B cell (primary cell): ENCODE results near the gene CCDC74B. TPM values are rescaled to one million over a fixed set of nuclear protein-coding genes. Genes with fewer than 3 reads are reported as not detected.
"Not testable (repeated sequence)": the region's sequence is repeated elsewhere in the genome, so short reads cannot be mapped to it uniquely, and the experiment has no call there.

Experiments
- ATAC-seq: fragments of 200-7000 bp; cut with Tn5 transposase; one replicate; pipeline ENCODE4 v1.10.0; 2021; ENCODE audit warnings: low read depth, mild to moderate bottlenecking, moderate number of reproducible peaks, moderate library complexity
- CTCF ChIA-PET: fragments of 350-600 bp; sonication (Branson Sonifier 250); formaldehyde crosslinking; loops from one replicate; lab custom pipeline; 2021; ENCODE audit warnings: antibody characterized with exemption, inconsistent platforms; lab: Charles Lee
- POLR2A ChIA-PET: fragments of 350-600 bp; sonication (Branson Sonifier 250); formaldehyde crosslinking; loops from one replicate; lab custom pipeline; 2021; ENCODE audit warnings: antibody characterized with exemption; lab: Charles Lee
- DNase-seq: peaks from one replicate; pipeline ENCODE4 v3.0.0; 2013
- H2AFZ ChIP-seq: 2 replicates; pipeline ENCODE4 v1.6.1; 2012; ENCODE audit warnings: mild to moderate bottlenecking, low read depth, low read length; ENCODE audit not compliant: insufficient read depth, poor library complexity, severe bottlenecking
- H3K27ac ChIP-seq, 2 donors: 1 replicate in 1 of 2; 2 replicates in 1 of 2; pipeline ENCODE4 v1.5.1; 2012 to 2013; ENCODE audit warnings: low read length in 2 of 2, mild to moderate bottlenecking in 2 of 2, moderate library complexity in 1 of 2
- H3K27me3 ChIP-seq, 4 experiments: fragments of 200-600 bp in 1 of 4; sonication (generic) in 1 of 4; replicated peaks in 1 of 4; 1 replicate in 2 of 4; 2 replicates in 2 of 4; pipeline versions ENCODE4 v1.6.1 to v1.7.0; 2013 to 2016; ENCODE audit warnings: low read length in 3 of 4, mild to moderate bottlenecking in 2 of 4, mixed read lengths in 1 of 4, moderate library complexity in 1 of 4; ENCODE audit not compliant: insufficient read depth in 4 of 4, control insufficient read depth in 3 of 4; ENCODE audit errors: control extremely low read depth in 1 of 4
- H3K36me3 ChIP-seq, 2 experiments: replicated peaks in 1 of 2; 1 replicate in 1 of 2; 2 replicates in 1 of 2; pipeline versions ENCODE4 v1.6.1 to v1.7.1; 2013; ENCODE audit warnings: low read length in 1 of 2; ENCODE audit not compliant: insufficient read depth in 2 of 2, control insufficient read depth in 1 of 2; ENCODE audit errors: control extremely low read depth in 1 of 2, extremely low read depth in 1 of 2
- H3K4me1 ChIP-seq, 2 donors: fragments of 200-600 bp in 1 of 2; sonication (generic) in 1 of 2; 1 replicate in 1 of 2; 2 replicates in 1 of 2; pipeline versions ENCODE4 v1.5.1 to v1.6.1; 2013 to 2017; ENCODE audit warnings: low read length in 2 of 2; ENCODE audit not compliant: control insufficient read depth in 2 of 2, insufficient read depth in 2 of 2
- H3K4me2 ChIP-seq: replicated peaks from 2 replicates; pipeline ENCODE3; 2012; ENCODE audit warnings: mild to moderate bottlenecking, low read depth, low read length; ENCODE audit not compliant: poor library complexity, severe bottlenecking
- H3K4me3 ChIP-seq, 5 experiments: fragments of 200-600 bp in 1 of 5; sonication (generic) in 1 of 5; 1 replicate in 3 of 5; 2 replicates in 2 of 5; pipeline versions ENCODE4 v1.5.1 to v1.7.0; 2011 to 2016; ENCODE audit warnings: low read length in 4 of 5, mild to moderate bottlenecking in 4 of 5, low read depth in 2 of 5, control low read depth in 1 of 5, moderate library complexity in 1 of 5; ENCODE audit not compliant: insufficient read depth in 1 of 5; ENCODE audit errors: control extremely low read depth in 1 of 5, extremely low read depth in 1 of 5
- H3K79me2 ChIP-seq: fragments of 200-600 bp; sonication (generic); one replicate; pipeline ENCODE4 v1.6.0; 2016; ENCODE audit warnings: low read length; ENCODE audit not compliant: control insufficient read depth, insufficient read depth
- H3K9ac ChIP-seq: fragments of 200-600 bp; sonication (generic); 2 replicates; pipeline ENCODE4 v1.6.1; 2017; ENCODE audit warnings: mild to moderate bottlenecking, low read length, moderate library complexity
- H3K9me3 ChIP-seq, 3 donors: one replicate each; pipeline versions ENCODE4 v1.6.1 to v1.7.1; 2013; ENCODE audit warnings: low read length in 2 of 3; ENCODE audit not compliant: control insufficient read depth in 2 of 3, insufficient read depth in 1 of 3; ENCODE audit errors: control extremely low read depth in 1 of 3
- H4K20me1 ChIP-seq: 2 replicates; pipeline ENCODE4 v1.6.0; 2012; ENCODE audit warnings: mild to moderate bottlenecking, low read length; ENCODE audit not compliant: insufficient read depth, control insufficient read depth, poor library complexity, severe bottlenecking
- H3K27ac Mint-ChIP-seq: one replicate; pipeline ENCODE4 v1.8.0; 2021; ENCODE audit warnings: mixed read lengths
- H3K27me3 Mint-ChIP-seq: one replicate; pipeline ENCODE4 v1.8.0; 2021; ENCODE audit warnings: mixed read lengths
- H3K4me1 Mint-ChIP-seq: one replicate; pipeline ENCODE4 v1.8.0; 2021; ENCODE audit warnings: mixed read lengths
- H3K4me3 Mint-ChIP-seq: one replicate; pipeline ENCODE4 v1.8.0; 2021; ENCODE audit warnings: mixed read lengths
- H3K9me3 Mint-ChIP-seq: one replicate; pipeline ENCODE4 v1.8.0; 2022; ENCODE audit warnings: mixed read lengths; ENCODE audit not compliant: insufficient read depth
- EZH2 ChIP-seq: IDR thresholded peaks from 2 replicates; pipeline ENCODE4 v1.6.1; 2012; ENCODE audit warnings: borderline replicate concordance, low read depth, mild to moderate bottlenecking, moderate library complexity, low read length; ENCODE audit not compliant: insufficient read depth, poor library complexity, severe bottlenecking
- WGBS: methylation state at CpG from one replicate; pipeline ENCODE4 v1.1.5; 2013; ENCODE audit warnings: missing lambda C conversion rate; ENCODE audit not compliant: insufficient coverage; 5-methylcytosine and 5-hydroxymethylcytosine counted together
- intact Hi-C: fragments of 100-400 bp; cut with micrococcal nuclease; formaldehyde crosslinking; loops from one replicate; pipeline ENCODE4 v1.10.0; 2022
- polyA plus RNA-seq: library from polyadenylated mRNA; depleted of rRNA; stranded (reverse); fragments of >200 nt; gene quantifications from 2 replicates; pipeline ENCODE4 v1.2.3, GENCODE V29; 2012
- total RNA-seq, 2 donors: library from RNA; stranded (reverse); fragments of 120-200 nt in 1 of 2; gene quantifications; 1 replicate in 1 of 2; 2 replicates in 1 of 2; pipeline versions ENCODE4 v1.2.3 to v1.2.4, GENCODE V29; 2013 to 2022
- TF ChIP-seq, protein P1 (sequence below): fragments of 200-600 bp; IDR thresholded peaks from one replicate; pipeline ENCODE4 v1.8.0; 2022; ENCODE audit warnings: antibody characterized with exemption, mild to moderate bottlenecking

CCDC74B gene
- total and polyA plus RNA-seq, 2 donors (not counting 1 experiment from before 2014, with no cell fraction given): 1.1 to 1.4 TPM

DNA sequence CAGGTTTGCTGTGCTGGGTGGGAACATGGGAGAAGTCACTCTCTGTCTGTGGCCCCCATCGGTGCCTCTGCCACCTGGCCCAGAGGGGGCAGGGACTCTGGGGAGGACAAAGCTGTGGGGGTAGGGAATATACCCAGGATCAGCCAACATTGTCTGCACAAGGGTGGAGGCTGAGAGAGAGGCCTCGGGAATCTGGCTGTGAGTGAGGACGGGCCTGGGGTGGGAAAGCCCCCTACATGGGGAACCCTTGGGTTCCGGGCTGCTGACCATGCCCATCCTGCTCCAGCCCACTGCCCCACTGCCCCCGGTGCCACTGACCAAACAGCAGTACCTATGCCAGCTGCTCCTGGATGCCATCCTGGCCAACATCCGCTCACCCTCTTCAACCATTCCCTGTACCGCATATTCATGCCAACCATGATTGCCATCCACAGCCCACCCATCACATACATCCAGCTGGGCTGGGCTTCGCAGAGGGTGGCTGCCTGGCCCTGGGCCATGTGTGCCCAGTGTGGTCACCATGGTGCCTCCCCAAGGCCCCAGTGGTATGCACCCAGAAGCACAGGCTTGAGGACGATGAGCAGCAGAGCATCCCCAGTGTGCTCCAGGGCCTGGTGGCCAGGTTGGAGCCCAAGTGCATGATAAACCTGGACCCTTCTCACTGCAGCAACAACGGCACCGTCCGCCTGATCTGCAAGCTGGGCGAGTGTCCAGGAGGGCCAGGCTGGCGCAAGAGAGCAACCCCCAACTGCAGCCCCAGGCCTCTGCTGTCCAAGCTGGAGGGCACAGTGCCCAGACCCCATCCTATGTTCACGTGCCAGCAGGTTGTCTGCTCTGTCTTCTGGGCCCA, 9.0 kb downstream of the CCDC74B start:
- 89% methylated on average over 14 of the region's 15 CpGs for WGBS
- intact Hi-C loops: no loop called here
- ChIA-PET CTCF (no interaction called here), POLR2A (no interaction called here)
- no peaks in the 10 kb centered on the region for H3K9me3 ChIP-seq
- no peaks in the 10 kb centered on the region for H3K27me3 Mint-ChIP-seq
- no peaks in the 10 kb centered on the region for H3K36me3 ChIP-seq
- no peaks in the 10 kb centered on the region for H3K27me3 ChIP-seq
- no peaks in the 10 kb centered on the region for H3K4me1 Mint-ChIP-seq
- no peaks in the 10 kb centered on the region for H3K79me2 ChIP-seq
- H3K9ac ChIP-seq: no peak overlapping the region
- DNase-seq (peak; percentile 1), ATAC-seq (no peak)
- no peak overlapping the region for H2AFZ ChIP-seq
- TF ChIP-seq, protein P1, sequence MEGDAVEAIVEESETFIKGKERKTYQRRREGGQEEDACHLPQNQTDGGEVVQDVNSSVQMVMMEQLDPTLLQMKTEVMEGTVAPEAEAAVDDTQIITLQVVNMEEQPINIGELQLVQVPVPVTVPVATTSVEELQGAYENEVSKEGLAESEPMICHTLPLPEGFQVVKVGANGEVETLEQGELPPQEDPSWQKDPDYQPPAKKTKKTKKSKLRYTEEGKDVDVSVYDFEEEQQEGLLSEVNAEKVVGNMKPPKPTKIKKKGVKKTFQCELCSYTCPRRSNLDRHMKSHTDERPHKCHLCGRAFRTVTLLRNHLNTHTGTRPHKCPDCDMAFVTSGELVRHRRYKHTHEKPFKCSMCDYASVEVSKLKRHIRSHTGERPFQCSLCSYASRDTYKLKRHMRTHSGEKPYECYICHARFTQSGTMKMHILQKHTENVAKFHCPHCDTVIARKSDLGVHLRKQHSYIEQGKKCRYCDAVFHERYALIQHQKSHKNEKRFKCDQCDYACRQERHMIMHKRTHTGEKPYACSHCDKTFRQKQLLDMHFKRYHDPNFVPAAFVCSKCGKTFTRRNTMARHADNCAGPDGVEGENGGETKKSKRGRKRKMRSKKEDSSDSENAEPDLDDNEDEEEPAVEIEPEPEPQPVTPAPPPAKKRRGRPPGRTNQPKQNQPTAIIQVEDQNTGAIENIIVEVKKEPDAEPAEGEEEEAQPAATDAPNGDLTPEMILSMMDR: no peak
- no peak for TF ChIP-seq EZH2
- no peak overlapping the region for H3K4me2 ChIP-seq
- no peak overlapping the region for H3K4me3 Mint-ChIP-seq
- H3K4me1 ChIP-seq: no peaks in the 10 kb centered on the region
- no peaks in the 10 kb centered on the region for H4K20me1 ChIP-seq
- no peaks in the 10 kb centered on the region for H3K9me3 Mint-ChIP-seq
- no peak overlapping the region for H3K4me3 ChIP-seq
- no peak overlapping the region for H3K27ac ChIP-seq
- no peak overlapping the region for H3K27ac Mint-ChIP-seq

DNA sequence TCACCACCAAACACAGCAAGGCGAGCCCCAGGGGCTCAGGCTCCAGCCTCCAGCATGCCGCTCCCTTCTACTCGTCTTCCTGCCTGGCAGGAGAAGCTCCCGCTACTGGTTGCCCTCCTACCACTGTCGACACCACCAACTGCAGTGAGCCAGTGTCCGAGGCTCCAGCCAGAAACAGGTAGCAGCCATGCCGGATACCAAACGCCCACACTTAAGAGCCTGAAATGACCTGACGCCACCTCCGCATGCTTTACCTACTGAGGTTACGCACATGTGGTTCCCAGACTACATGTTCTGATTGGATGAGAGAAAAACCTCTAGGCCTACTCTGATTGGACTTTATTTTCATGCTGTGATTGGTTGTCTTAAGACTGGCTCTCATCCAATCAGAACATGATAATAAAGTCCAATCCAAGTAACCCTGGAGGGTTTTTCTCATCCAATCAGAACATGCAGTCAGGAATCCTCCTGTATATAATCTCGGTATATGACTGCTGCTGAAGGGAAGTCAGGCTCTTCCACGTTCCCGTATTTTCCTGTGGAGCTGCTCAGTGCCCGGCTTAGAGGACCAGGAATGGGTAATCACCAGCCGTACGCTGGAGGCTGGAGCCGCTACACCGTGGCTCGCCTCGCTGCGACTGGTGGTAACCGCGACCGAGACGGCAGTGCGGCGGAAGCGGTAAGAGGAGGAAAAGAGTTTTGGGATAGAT, 15.6 kb downstream of the CCDC74B start, which contains the start of gene POTEF:
Gene POTEF (minus strand): TSS at position 103 of the 710 bp plus-strand sequence. CDS start 8,707 bp downstream, outside the sequence.
- H4K20me1 ChIP-seq, intact Hi-C loops, H3K36me3 ChIP-seq, H3K27ac ChIP-seq, H3K4me3 Mint-ChIP-seq, POLR2A ChIA-PET, CTCF ChIA-PET, H3K27me3 ChIP-seq, H3K4me1 ChIP-seq, H3K4me3 ChIP-seq, H3K27me3 Mint-ChIP-seq, H3K9ac ChIP-seq, DNase-seq, H3K79me2 ChIP-seq, H3K4me2 ChIP-seq, H3K9me3 Mint-ChIP-seq, ATAC-seq, H3K9me3 ChIP-seq, H3K27ac Mint-ChIP-seq, H3K4me1 Mint-ChIP-seq, H2AFZ ChIP-seq: not testable (repeated sequence)
- 84% methylated on average over 3 of the region's 29 CpGs for WGBS

DNA sequence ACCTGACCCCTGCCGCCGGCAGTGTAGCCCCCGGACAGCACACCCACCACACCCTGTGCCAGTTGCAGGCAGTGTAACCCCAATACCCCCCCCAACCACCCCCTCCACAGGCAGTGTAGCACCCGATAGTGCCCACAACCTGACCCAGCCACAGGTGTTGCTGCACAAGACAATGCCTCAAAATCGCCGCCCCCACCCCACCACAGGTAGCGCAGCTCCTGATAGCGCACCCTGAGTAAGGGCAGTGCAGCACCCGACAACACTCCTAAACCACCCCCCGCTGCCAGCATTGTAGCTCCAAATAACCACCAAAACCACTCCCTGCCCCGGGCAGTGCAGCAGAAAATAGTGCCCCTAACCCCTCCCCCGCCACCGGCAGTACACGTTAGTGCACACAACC, 16.4 kb downstream of the CCDC74B start:
- H3K79me2 ChIP-seq, ATAC-seq, CTCF ChIA-PET: not testable (repeated sequence)

More for the DNA sequence above, 16.4 kb downstream of the CCDC74B start:
- H3K4me1 ChIP-seq, H3K9me3 ChIP-seq, intact Hi-C loops, H3K4me1 Mint-ChIP-seq, H3K27me3 ChIP-seq, H3K36me3 ChIP-seq, H3K4me3 Mint-ChIP-seq, H4K20me1 ChIP-seq, H3K27ac Mint-ChIP-seq, H3K9me3 Mint-ChIP-seq, H3K4me3 ChIP-seq, POLR2A ChIA-PET, H3K27ac ChIP-seq, H2AFZ ChIP-seq, H3K4me2 ChIP-seq, DNase-seq, H3K27me3 Mint-ChIP-seq, H3K9ac ChIP-seq: not testable (repeated sequence)
- WGBS: 89% methylated on average over 9 of the region's 14 CpGs
